DMS153 treated with DMSO at 0.1 percent for 48 hours (cell line): ENCODE results near the gene TTC16.
"Not testable (repeated sequence)": the region's sequence is repeated elsewhere in the genome, so short reads cannot be mapped to it uniquely, and the experiment has no call there.

Experiments
- DNase-seq: peaks from one replicate; lab custom pipeline; 2025; ENCODE audit not compliant: unreplicated experiment; lab: John Stamatoyannopoulos, UW

Gene TTC16

GRCh38 chr9:127739614-127740330, 23.9 kb downstream of the TTC16 start:
- DNase-seq, result no peak

DNA sequence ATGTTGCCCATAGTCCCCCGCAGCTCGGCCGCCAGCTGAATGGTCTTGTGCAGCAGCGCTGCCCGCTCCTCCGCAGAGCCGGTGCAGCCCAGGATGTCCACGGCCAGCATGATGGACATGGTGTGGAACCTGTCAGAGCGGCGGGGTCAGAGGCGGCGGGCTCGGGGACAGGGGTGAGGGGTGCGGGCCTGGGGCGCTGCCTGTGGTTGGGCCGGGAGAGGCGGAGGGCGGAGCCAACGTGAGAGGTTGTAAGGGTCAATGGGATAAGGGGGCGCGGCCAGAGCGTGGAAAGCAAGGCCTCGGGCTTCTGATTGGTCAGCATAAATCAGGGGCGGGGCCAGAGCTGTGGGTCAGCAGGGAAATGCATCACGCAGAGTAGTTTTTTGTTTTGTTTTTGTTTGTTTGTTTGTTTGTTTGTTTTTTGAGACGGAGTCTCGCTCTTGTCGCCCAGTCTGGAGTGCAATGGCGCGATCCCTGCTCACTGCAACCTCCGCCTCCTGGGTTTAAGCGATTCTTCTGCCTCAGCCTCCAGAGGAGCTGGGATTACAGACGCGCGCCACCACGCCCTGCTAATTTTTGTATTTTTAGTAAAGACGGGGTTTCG, 26.1 kb downstream of the TTC16 start:
- DNase-seq, result no peak

- no peak for DNase-seq
Observed at GRCh38 chr9:127742435-127743088, 26.7 kb downstream of the TTC16 start.

- DNase-seq, result no peak
Observed at GRCh38 chr9:127744398-127745110, 28.7 kb downstream of the TTC16 start.

- no peak for DNase-seq
Observed at GRCh38 chr9:127746959-127747569, 31.2 kb downstream of the TTC16 start.

DNA sequence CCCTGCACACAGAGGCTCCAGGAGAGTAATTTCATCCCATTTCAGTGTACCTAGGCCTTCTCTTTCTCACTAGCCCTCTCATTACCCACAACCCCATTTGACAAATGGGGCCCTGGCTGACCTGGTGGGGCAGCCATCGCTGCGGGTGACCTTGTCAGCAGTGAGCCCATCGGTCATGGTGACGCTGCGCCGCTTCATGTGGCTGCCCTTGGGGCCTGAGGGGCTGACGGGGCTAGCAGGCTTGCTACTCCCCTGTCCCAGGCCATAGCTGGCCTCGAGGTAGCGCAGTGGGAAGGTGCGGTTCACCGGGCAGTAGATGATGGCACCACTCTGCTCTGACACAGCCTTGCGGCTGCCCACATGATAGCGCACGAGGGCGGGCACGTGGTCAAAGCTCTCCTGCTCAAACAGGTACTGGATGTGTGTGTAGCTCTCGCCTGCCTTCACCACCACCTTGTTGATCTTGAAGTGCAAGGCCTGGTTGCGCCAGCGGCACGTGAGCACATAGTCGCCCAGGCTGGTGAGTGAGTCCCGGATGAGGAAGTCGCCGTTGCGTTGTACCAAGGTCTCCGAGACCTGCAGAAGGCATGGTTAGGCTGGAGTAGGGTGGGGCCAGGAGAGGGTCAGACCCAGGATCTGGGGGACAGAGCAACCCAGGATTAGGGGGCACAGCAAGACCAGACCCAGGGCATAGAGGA, 33.4 kb downstream of the TTC16 start:
- DNase-seq, result no peak

DNA sequence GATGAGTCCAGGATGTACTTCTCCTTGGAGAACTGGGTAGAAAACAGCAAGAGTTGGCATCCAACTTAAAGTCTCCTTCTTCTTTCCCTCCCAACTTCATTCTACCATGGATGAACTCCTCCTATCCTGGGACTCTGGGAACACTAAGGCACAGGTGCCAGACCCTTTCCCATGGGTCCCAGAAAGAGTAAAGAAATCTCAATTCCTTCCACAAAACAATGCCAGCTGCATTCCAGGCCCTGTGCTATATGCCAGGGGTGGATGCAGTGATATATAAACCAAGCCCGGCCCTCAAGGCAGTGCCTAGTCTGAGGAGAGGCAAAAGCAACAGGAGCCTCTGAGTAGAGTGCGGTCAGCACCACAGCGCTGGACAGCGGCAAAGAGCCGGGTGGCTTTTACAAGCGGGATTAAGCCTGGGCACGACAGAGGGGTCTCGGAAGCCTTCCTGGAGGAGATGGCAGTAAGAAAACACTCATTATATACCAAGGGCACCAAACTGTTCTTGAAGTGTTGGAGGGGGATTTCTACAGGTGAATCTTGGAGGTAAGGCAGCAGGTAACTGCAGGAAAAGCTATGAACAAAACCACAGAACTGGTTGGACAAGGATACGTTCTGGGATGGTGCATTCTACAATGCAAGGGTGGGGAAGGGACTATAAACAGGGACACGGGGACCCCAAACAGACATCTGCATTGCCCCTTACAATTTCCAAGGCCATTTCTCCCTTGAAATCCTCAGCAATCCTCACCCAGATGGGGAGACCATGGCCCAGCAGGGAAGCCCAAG, 35.6 kb downstream of the TTC16 start:
- DNase-seq, result no peak

GRCh38 chr9:127753148-127753547, 37.3 kb downstream of the TTC16 start:
- DNase-seq, result no peak

DNA sequence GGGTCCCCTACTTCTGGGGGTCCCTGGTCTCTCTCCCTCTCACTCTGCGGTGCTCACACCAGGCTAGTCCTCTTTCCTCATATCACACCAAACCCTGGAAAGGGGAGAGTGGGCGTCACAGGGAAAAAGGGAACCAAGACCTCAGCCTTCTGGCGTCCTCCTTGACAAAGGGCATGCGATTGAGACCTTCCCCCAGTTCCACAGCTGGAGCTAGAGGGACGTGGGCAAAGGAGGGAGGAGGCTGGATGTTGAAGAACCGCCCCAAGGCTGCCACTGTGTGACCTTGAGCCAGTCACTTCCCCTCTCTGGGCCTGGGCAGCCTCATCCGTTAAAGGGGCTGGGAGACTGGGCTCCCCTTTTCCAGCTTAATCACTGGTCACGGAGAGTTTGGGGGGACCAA, 37.7 kb downstream of the TTC16 start:
- no peak for DNase-seq

DNA sequence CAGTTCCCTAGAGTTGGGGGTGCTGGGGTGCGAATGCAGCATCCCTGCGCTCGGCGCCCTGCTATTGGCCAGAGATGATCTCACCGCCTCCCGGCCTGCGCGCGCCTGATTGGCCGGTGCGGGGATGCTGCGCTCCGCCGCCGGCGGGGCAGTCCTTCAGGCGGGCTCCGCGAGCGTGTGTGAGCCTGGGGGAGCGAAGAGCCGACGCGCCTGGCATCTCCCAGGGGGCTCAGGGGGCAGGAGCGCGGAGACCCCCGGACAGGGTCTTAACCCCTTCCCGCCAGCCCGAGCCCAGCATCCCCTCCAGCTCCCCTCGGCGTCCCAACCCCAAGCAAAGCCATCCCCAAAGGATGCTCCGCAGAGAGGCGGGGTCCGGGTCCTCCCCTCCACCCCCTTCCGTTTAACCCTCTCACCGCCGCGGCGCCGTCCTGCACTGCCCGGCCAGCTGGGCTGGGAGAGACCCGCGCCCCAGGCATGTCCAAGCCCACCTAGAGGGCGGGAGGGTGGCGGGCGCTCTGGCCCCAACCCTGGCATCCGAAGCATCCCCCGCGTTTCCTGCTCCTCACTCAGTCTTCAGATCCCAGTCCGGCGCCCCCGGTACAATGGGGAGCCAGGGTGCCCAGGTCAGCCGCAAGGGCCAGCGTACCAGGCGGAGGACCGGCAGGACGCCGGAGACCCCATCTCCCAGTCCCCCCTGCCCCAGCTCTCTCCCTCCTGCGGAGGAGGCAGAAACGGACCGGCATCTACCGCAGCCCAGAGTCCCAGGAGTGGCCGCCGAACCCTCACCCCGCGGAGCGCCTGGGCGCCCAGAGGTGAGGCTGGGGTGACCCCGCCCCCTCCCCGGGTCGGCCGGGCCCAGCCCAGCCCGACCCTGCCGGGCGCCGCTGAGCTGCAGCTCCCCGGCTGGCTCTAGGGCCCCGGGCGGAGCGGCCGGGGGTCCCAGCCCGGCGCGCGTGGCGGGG, 38.5 kb downstream of the TTC16 start:
- DNase-seq, result no peak

DNA sequence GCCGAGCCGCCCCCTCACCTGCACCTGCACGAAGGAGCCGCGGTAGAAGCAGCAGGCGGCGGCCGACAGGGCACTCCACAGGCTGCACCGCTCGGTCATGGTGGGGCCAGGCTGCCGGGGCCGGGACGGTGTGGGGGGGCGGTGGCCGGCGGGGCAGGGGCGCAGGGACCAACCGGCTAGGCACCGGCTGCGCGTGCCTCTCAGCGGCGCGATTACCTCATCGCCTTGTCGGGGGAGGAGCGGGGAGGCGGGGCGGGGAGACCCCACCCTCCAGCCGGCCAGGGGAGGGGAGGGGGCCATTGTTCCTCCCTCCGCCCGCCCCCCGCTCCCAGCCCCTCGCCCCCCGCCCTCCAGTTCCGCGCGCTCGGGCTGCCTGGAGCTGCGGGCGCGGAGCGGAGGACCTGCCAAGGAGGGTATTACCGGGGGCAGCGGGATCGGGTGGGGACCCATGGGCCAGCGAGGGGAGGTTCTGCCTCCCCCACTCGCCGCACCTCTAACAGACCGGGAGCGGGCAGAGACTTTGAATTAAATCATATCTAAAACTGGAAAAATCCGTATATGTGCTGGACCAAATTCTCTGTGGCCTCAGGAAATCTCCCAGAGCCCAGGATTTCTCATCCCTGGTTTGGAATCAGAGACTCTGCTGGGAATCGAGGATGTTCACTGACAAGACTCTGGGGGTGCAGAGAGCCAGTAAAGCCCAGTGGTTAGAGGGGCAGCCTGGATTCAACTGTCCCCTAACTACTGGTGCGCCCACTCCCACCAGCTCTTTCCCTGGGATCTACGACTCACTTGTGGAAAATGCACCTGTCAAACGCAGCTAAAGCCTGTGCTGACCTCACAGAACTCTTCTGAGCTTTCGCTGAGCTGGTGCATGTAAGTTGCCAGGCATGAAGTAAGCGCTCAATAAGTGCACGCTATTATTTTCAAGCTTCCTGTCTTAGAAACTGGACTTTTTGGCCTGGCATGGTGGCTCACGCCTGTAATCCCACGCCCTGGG, 39.5 kb downstream of the TTC16 start:
- DNase-seq, result no peak

- DNase-seq, result no peak
Observed at GRCh38 chr9:127756233-127756632, 40.4 kb downstream of the TTC16 start.

- not testable (repeated sequence) for DNase-seq
Observed at GRCh38 chr9:127756776-127757175, 40.9 kb downstream of the TTC16 start.

- DNase-seq, result no peak
Observed at GRCh38 chr9:127758843-127759242, 43.0 kb downstream of the TTC16 start.

- DNase-seq, result no peak
Observed at GRCh38 chr9:127761061-127761460, 45.2 kb downstream of the TTC16 start.

GRCh38 chr9:127761491-127761956, 45.6 kb downstream of the TTC16 start:
- no peak for DNase-seq

- DNase-seq, result no peak
Observed at GRCh38 chr9:127762111-127762676, 46.3 kb downstream of the TTC16 start.
